DMS79 treated with DMSO at 0.1 percent for 48 hours (cell line): Measurements from ENCODE around the gene SIGLEC7.

Experiments used
- DNase-seq: peaks from one replicate; lab custom pipeline; 2025; lab: John Stamatoyannopoulos, UW

Gene SIGLEC7

DNA sequence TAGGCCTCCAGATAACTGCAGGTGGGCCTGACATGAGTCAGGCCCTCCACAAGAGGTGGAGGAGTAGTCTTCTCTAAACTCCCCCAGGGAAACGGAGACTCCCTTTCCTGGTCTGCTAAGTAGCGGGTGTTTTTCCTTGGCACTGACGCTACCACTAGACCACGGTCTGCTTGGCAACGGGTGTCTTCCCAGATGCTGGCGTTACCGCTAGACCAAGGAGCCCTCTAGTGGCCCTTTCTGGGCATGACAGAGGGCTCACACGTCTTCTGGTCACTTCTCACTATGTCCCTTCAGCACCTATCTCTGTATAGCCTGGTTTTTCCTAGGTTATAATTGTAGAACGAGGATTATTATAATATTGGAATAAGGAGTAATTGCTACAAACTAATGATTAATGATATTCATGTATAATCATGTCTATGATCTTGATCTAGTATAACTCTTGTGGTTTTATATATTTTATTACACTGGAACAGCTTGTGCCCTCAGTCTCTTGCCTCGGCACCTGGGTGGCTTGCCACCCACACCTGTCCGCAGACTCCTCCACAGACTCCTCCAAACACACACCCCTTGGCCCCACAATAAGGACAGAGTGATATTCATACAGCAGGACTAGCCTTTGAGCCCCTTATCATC lies 27.3 kb downstream of the SIGLEC7 start:
- DNase-seq, result peak; percentile 23

- no peak for DNase-seq
These were observed 30.1 kb downstream of the SIGLEC7 start for GRCh38 chr19:51172223-51172622.

DNA sequence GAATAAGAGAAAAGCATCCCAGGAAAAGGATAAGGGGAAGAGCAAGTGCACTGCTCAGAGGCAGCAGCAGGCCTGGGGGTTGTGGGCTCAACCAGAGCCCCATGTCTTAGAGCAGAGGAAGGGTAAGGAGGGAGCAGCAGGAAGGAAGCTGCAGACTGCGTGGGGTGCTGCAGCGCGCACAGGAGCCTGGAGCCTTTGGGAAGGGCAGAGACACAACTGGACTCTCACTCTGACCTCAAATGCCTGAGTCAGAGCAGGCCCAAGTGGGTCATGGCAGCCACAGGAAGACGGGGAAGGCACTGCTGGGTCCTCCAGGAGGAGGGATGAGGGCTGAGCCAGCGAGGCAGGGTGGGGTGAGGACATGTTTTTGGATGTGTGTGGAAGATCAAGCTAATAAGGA lies 31.6 kb downstream of the SIGLEC7 start:
- DNase-seq, result no peak

GRCh38 chr19:51179256-51179655 lies 37.2 kb downstream of the SIGLEC7 start:
- no peak for DNase-seq

DNA sequence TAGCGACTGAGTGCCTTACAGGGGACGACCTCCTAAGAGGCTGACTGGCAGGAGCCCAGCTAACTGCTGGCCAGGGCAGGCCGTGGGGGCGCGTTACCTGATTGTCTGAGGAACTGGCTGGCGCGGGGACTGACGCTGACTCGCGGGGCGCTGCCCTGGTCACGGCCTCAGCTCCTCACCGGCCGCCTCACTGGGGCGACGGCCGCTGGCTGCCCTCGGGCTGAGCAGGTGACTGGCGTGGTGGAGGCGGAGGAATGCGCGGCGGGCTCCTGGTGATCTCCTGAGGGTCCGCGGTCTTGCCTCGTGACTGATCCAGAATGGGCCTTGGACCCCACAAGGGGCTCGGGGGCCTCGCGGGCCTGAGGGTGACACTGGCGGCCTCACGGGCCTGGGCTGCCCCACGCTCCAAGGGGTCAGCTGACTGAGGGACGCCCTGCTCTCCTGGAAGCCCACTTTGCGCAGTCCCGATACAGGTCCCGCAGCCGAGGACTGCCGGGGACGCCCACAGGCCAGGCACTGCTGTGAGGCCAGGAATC lies 39.3 kb downstream of the SIGLEC7 start:
- no peak for DNase-seq

- no peak for DNase-seq
These were observed 39.9 kb downstream of the SIGLEC7 start for GRCh38 chr19:51181913-51182419.

DNA sequence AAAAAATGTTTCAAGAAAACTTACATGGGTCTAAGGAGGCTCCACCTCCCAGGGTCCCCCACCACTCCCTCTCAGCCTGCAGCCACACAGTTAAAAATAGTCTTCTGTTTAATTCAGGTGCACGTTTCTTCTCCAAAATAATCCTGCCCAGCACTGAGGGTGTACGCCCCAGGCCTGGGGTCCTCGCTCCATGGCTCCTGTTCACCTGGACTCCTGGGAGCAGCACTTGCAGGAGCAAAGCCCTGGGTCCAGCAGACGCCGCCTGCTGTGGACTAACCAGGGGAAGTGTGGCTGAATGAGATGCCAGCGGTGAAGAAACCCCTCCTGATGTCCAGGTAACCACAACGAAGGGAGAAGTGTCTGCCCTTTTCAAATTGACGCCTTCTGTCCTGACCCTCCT lies 41.5 kb downstream of the SIGLEC7 start:
- DNase-seq, result no peak

DNA sequence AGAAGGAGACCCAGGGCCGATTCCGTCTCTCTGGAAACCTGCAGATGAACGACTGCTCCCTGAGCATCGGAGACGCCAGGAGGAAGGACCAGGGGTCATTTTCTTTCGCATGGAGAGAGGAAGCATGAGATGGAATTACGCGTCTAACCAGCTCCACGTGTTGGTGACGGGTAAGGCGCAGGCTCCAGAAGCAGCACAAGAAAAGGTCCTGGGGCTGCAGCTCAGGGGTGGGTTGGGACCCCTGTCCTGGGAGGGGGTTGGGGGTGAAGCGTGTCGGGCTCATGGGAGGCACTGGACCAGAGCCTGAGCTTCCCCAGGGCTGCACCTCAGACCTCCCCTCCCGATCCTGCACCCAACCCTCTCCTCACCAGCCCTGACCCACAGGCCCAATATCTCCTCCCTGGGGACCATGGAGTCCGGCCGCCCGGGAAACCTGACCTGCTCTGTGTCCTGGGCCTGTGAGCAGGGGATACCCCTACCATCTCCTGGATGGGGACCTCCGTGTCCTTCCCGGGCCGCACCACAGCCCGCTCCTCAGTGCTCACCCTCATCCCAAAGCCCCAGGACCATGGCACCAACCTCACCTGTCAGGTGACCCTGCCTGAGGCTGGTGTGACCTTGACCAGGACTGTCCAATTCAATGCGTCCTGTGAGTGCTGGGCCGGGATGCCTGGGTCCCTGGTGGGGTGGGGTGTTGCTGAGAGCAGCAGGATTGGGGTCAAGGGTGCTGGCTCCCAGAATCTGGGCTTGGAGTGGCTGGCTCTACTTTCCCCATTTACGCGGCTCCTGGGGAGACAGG lies 43.2 kb downstream of the SIGLEC7 start:
- no peak for DNase-seq

DNA sequence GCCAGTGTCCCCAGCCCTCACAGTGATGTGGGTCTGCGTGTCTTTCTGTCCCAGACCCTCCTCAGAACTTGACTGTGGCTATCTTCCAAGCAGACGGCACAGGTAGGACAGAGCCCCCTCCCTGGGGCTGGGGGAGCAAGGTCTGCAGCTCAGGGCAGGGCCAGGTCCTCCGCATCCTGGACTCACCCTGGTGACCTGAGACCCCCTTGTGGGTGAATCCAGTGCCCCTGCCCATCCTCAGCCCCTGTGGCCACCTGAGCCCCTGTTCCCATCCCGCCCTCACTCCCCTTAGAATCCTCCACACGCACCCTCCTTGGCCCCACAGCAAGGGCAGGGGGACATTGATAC lies 43.7 kb downstream of the SIGLEC7 start:
- DNase-seq, result no peak

- DNase-seq, result no peak
These were observed 44.2 kb downstream of the SIGLEC7 start for GRCh38 chr19:51186323-51186722.

GRCh38 chr19:51187395-51188226 lies 45.5 kb downstream of the SIGLEC7 start:
- no peak for DNase-seq

- no peak for DNase-seq
These were observed 46.1 kb downstream of the SIGLEC7 start for GRCh38 chr19:51188227-51188559.

DNA sequence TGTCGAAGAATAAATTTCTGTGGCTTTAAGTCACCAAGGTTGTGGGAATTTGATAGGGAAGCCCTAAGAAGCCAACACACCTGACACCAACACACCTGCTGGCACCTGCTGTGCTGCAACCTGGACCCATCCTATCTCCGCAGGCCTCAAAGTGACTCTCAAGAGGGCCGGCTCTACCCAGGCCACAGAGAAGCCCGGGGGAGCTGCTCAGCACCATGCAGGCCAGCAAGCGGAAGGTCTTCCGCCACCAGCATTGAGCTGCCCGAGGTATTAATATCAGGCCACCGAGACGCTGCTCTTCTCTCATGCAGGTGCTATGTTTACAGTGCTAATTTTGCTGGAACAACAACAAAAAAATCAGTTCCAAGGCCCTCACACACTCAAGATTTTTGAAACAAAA lies 50.6 kb downstream of the SIGLEC7 start:
- DNase-seq, result no peak

GRCh38 chr19:51194527-51195315 lies 52.6 kb downstream of the SIGLEC7 start:
- DNase-seq, result no peak

- no peak for DNase-seq
These were observed 53.1 kb downstream of the SIGLEC7 start for GRCh38 chr19:51195316-51195586.

GRCh38 chr19:51195616-51196015 lies 53.5 kb downstream of the SIGLEC7 start:
- DNase-seq, result no peak

GRCh38 chr19:51196181-51196580 lies 54.1 kb downstream of the SIGLEC7 start:
- no peak for DNase-seq

DNA sequence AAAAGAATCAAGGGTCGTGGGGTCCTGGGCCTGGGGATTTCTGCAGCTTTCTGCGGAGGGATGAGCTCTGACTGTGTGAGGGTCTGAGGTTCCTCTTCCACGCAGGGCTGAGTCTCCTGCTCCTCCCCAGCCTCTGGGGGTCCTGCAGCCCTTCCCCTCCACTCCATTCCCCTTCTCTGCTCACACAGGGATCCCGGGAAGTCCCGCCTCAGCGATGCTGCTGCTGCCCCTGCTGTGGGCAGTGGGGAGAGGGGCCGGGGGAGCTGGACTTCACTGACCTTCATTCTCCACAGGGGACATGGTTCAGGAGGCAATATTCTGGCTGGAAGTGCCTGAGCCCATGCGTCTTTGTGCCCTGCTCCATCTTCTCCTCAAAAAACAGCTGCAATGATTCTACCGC lies 56.5 kb downstream of the SIGLEC7 start:
- DNase-seq, result no peak

DNA sequence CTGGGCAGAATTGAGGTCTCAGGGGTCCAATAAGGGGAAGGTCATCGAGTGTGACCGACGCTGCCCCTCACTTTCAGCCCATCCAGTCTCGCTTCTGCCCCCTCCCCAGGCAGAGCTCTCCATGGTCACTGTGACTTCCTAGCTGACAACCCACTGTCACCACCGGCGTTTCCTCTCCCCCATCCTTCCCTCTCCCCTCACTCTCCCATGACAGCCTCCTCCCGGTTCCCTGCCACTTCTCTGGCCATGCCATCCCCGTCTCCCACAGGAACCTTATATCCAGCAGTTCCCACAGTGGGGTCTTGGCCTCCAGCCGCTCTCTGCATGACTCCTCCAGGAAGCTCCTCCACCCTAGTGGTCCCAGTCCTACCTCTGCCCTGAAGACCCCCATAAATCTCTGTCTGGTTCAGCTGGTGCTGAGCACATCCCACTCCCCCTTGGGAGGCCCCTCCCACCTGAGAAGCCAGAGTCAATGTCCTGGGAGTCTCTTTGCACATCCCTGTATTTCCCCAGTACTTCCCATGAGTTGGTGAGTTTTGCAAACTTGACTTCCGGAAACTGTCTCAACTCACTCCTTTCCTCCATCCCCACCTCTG lies 58.1 kb downstream of the SIGLEC7 start:
- no peak for DNase-seq

DNA sequence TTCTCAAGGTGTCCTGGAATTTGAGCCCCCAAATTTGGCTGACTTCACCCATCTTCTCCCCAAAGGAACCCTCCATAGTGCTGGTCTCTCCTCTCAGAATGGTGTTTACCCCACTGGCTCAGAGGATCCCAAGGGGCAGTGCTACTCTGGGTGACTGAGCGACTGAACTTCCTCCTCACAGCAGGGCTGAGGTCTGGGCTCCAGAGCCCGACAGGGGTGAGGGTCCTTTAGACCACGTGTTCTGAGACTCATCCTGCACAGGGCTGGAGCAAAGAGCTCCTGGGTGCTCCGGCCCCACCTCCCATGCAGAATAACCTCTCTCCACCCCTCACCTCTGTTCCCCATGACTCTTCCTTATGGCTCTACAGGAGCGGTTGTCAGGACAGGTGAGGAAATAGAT lies 59.6 kb downstream of the SIGLEC7 start:
- DNase-seq, result no peak
